H9 (cell line): ENCODE data around the gene CACNG8. TPM values are rescaled to one million over a fixed set of nuclear protein-coding genes. Genes with fewer than 3 reads are reported as not detected.

Source experiments
- DNase-seq: peaks from one replicate; pipeline ENCODE4 v3.0.0-alpha.2; 2017
- H2AFZ ChIP-seq: one replicate; pipeline ENCODE4 v1.6.1; 2013; ENCODE audit warnings: mild to moderate bottlenecking, low read length, control low read depth, moderate library complexity
- H2AK5ac ChIP-seq: 2 replicates; pipeline ENCODE4 v1.6.1; 2013; ENCODE audit warnings: low read length, control low read depth, mixed read lengths; ENCODE audit not compliant: insufficient read length
- H2BK120ac ChIP-seq: one replicate; pipeline ENCODE4 v1.6.1; 2013; ENCODE audit warnings: low read depth, mild to moderate bottlenecking, low read length, control low read depth, inconsistent platforms; ENCODE audit not compliant: poor library complexity, severe bottlenecking
- H2BK12ac ChIP-seq: 2 replicates; pipeline ENCODE4 v1.6.1; 2013; ENCODE audit warnings: low read length, control low read depth, mixed read lengths, low read depth; ENCODE audit not compliant: insufficient read length
- H2BK15ac ChIP-seq: 2 replicates; pipeline ENCODE4 v1.6.1; 2013; ENCODE audit warnings: low read depth, low read length, control low read depth
- H2BK20ac ChIP-seq: one replicate; pipeline ENCODE4 v1.6.1; 2013; ENCODE audit warnings: low read depth, mild to moderate bottlenecking, low read length, control low read depth, inconsistent platforms; ENCODE audit not compliant: poor library complexity, severe bottlenecking
- H2BK5ac ChIP-seq: 2 replicates; pipeline ENCODE4 v1.6.1; 2013; ENCODE audit warnings: low read length, control low read depth, mixed read lengths; ENCODE audit not compliant: insufficient read length
- H3K14ac ChIP-seq: 2 replicates; pipeline ENCODE4 v1.6.1; 2013; ENCODE audit warnings: low read length, control low read depth; ENCODE audit not compliant: insufficient read depth
- H3K18ac ChIP-seq: 2 replicates; pipeline ENCODE4 v1.6.1; 2013; ENCODE audit warnings: low read depth, mild to moderate bottlenecking, mixed read lengths, low read length, control low read depth; ENCODE audit not compliant: insufficient read length
- H3K23ac ChIP-seq: 2 replicates; pipeline ENCODE4 v1.6.1; 2013; ENCODE audit warnings: low read length, control low read depth, mixed read lengths, low read depth; ENCODE audit not compliant: insufficient read length
- H3K23me2 ChIP-seq: 2 replicates; pipeline ENCODE4 v1.6.1; 2013; ENCODE audit warnings: low read depth, mild to moderate bottlenecking, mixed read lengths, low read length, control low read depth; ENCODE audit not compliant: insufficient read length, poor library complexity, severe bottlenecking
- H3K27ac ChIP-seq: 2 replicates; pipeline ENCODE4 v1.5.1; 2013; ENCODE audit warnings: low read length, control low read depth, mixed read lengths, low read depth; ENCODE audit not compliant: insufficient read length
- H3K27me3 ChIP-seq: 2 replicates; pipeline ENCODE4 v1.6.1; 2013; ENCODE audit warnings: low read length, control low read depth, inconsistent platforms; ENCODE audit not compliant: insufficient read depth
- H3K4ac ChIP-seq: 2 replicates; pipeline ENCODE4 v1.6.1; 2013; ENCODE audit warnings: low read depth, mild to moderate bottlenecking, control low read depth, inconsistent platforms, low read length, moderate library complexity
- H3K4me1 ChIP-seq: 2 replicates; pipeline ENCODE4 v1.6.1; 2013; ENCODE audit warnings: low read length, control low read depth, inconsistent platforms; ENCODE audit not compliant: insufficient read depth
- H3K4me2 ChIP-seq: 2 replicates; pipeline ENCODE4 v1.6.1; 2013; ENCODE audit warnings: low read length, control low read depth, mixed read lengths; ENCODE audit not compliant: insufficient read length, insufficient read depth
- H3K56ac ChIP-seq: 2 replicates; pipeline ENCODE4 v1.6.1; 2013; ENCODE audit warnings: low read depth, mild to moderate bottlenecking, mixed read lengths, low read length, control low read depth; ENCODE audit not compliant: insufficient read length
- H3K79me1 ChIP-seq: 2 replicates; pipeline ENCODE4 v1.6.1; 2013; ENCODE audit warnings: low read depth, mild to moderate bottlenecking, moderate library complexity, low read length, control low read depth, inconsistent platforms; ENCODE audit not compliant: insufficient read depth, poor library complexity, severe bottlenecking
- H3K79me2 ChIP-seq: 2 replicates; pipeline ENCODE4 v1.6.1; 2013; ENCODE audit warnings: low read length, control low read depth, inconsistent platforms; ENCODE audit not compliant: insufficient read depth
- H3K9ac ChIP-seq: 2 replicates; pipeline ENCODE4 v1.6.1; 2013; ENCODE audit warnings: low read length, control low read depth, mixed read lengths; ENCODE audit not compliant: insufficient read length; ENCODE audit errors: extremely low read depth
- H3K9me3 ChIP-seq: one replicate; pipeline ENCODE4 v1.6.1; 2013; ENCODE audit warnings: low read depth, low read length, inconsistent platforms; ENCODE audit not compliant: control insufficient read depth
- H3T11ph ChIP-seq: one replicate; pipeline ENCODE4 v1.6.1; 2013; ENCODE audit warnings: mild to moderate bottlenecking, low read length, control low read depth, inconsistent platforms
- H4K20me1 ChIP-seq: one replicate; pipeline ENCODE4 v1.6.1; 2013; ENCODE audit not compliant: control insufficient read depth, insufficient read length, insufficient read depth
- H4K5ac ChIP-seq: 2 replicates; pipeline ENCODE4 v1.6.1; 2013; ENCODE audit warnings: low read depth, mild to moderate bottlenecking, mixed read lengths, low read length, control low read depth; ENCODE audit not compliant: insufficient read length
- H4K8ac ChIP-seq: replicated peaks from 2 replicates; pipeline ENCODE4 v1.6.1; 2013; ENCODE audit warnings: low read length, control low read depth, mixed read lengths, low read depth; ENCODE audit not compliant: insufficient read length
- H4K91ac ChIP-seq: 2 replicates; pipeline ENCODE4 v1.6.1; 2013; ENCODE audit warnings: low read depth, mild to moderate bottlenecking, moderate library complexity, mixed read lengths, low read length, control low read depth; ENCODE audit not compliant: insufficient read length
- H3K27ac Mint-ChIP-seq, 3 experiments: 2 replicates in 2 of 3; 3 replicates in 1 of 3; pipeline ENCODE4 v1.8.0; 2020 to 2021; ENCODE audit warnings: mixed read lengths in 3 of 3, mild to moderate bottlenecking in 1 of 3, moderate library complexity in 1 of 3
- H3K27me3 Mint-ChIP-seq: 2 replicates; pipeline ENCODE4 v1.8.0; 2021; ENCODE audit warnings: low read depth, mild to moderate bottlenecking, moderate library complexity, mixed read lengths
- H3K36me3 Mint-ChIP-seq, 3 experiments: 2 replicates in 2 of 3; 3 replicates in 1 of 3; pipeline ENCODE4 v1.8.0; 2020 to 2021; ENCODE audit warnings: low read depth in 3 of 3, mixed read lengths in 3 of 3; ENCODE audit not compliant: insufficient read depth in 1 of 3
- H3K4me1 Mint-ChIP-seq, 2 experiments: 2 replicates each; pipeline ENCODE4 v1.8.0; 2020; ENCODE audit warnings: mixed read lengths in 2 of 2
- H3K4me3 Mint-ChIP-seq, 2 experiments: 2 replicates in 1 of 2; 3 replicates in 1 of 2; pipeline ENCODE4 v1.8.0; 2020 to 2021; ENCODE audit warnings: mild to moderate bottlenecking in 2 of 2, mixed read lengths in 2 of 2, moderate library complexity in 1 of 2
- H3K9me3 Mint-ChIP-seq, 2 experiments: 2 replicates in 1 of 2; 3 replicates in 1 of 2; pipeline ENCODE4 v1.8.0; 2020; ENCODE audit warnings: mild to moderate bottlenecking in 2 of 2, mixed read lengths in 2 of 2, moderate library complexity in 1 of 2
- CTCF ChIP-seq: fragments of 200-600 bp; sonication (generic); conservative IDR thresholded peaks from 3 replicates; pipeline ENCODE4 v1.8.0; 2021; ENCODE audit warnings: antibody characterized with exemption, mild to moderate bottlenecking
- WGBS: extraction: QIAGEN DNeasy Blood & Tissue Kit; methylation state at CpG from one replicate; pipeline ENCODE4 v1.1.7; 2013; ENCODE audit warnings: missing lambda C conversion rate, low lambda C conversion rate, mixed read lengths; ENCODE audit not compliant: insufficient read length; ENCODE audit errors: extremely low coverage; 5-methylcytosine and 5-hydroxymethylcytosine counted together
- long read RNA-seq: library from polyadenylated mRNA; unstranded; transcript quantifications from one replicate; pipeline ENCODE4 v2.0.0, GENCODE V29; 2020
- total RNA-seq: library from RNA; stranded (reverse); gene quantifications from 2 replicates; pipeline ENCODE4 v1.2.1, GENCODE V29; 2021

CACNG8 gene
- 6.0 and 7.1 TPM in 2 replicates for total RNA-seq
- long read RNA-seq, partial matches to known transcripts, result 0 of 3 reads
- long read RNA-seq, other reads (novel, unspliced or antisense), result 3 of 3 reads

DNA sequence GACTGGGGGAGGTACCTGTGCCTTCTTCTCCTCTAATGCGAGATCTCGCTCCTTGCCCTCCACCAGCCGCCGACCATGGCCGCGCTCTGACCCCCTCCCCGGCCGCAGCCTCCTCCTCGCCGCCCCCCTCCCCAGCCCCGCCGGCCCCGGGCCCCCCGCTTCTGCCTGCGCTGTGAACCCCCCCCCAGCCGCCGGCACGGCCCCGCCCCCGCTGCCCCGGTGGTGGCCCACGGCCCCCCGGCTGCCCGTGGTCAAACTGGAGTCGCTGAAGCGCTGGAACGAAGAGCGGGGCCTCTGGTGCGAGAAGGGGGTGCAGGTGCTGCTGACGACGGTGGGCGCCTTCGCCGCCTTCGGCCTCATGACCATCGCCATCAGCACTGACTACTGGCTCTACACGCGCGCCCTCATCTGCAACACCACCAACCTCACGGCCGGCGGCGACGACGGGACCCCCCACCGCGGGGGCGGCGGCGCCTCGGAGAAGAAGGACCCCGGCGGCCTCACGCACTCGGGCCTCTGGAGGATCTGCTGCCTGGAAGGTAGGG, at the start of gene CACNG8:
CACNG8 (plus strand) TSS at position 51 of the 545 bp plus-strand sequence.
- H3K9ac ChIP-seq, result no peak within 1 kb of the TSS
- H3K27me3 Mint-ChIP-seq, result peaks cover 71% of the 10 kb centered on the region
- H2AFZ ChIP-seq, result no peak within 1 kb of the TSS

More for the DNA sequence above, at the start of gene CACNG8:
- Histone ChIP-seq H3K79me2 (no peaks in the 10 kb centered on the region), H4K91ac (no peak within 1 kb of the TSS), H3K4me1 (0 out of 2 replicates have a peak, but pooled peaks cover under 1% of the 10 kb centered on the region), H2AK5ac (no peak within 1 kb of the TSS), H3K79me1 (no peaks in the 10 kb centered on the region), H3K4ac (no peak within 1 kb of the TSS), H2BK12ac (no peak within 1 kb of the TSS), H2BK20ac (no peak within 1 kb of the TSS), H2BK5ac (no peak within 1 kb of the TSS), H2BK120ac (no peak within 1 kb of the TSS), H3K14ac (peak within 1 kb of the TSS; percentile 74; the same call in 1 of the 2 replicates), H3K23me2 (peaks cover 34% of the 10 kb centered on the region), H3K27ac (no peak within 1 kb of the TSS), H3K18ac (peak within 1 kb of the TSS; percentile 17), H3K9me3 (no peaks in the 10 kb centered on the region), H4K8ac (no peak within 1 kb of the TSS), H2BK15ac (no peak within 1 kb of the TSS), H4K20me1 (no peaks in the 10 kb centered on the region), H3K56ac (no peak within 1 kb of the TSS), H4K5ac (no peak within 1 kb of the TSS), H3K27me3 (no peaks in the 10 kb centered on the region; the same call in 1 of the 2 replicates), H3K4me2 (peak within 1 kb of the TSS; percentile 99), H3K23ac (no peak within 1 kb of the TSS), H3T11ph (no peak within 1 kb of the TSS)
- no peak for DNase-seq
- whole genome bisulfite sequencing, result no CpG with 5 or more reads among the region's 55 CpGs
- Mint-ChIP-seq H3K4me3 (peak within 1 kb of the TSS; percentile 66 to 94), H3K4me1 (peaks cover 40 to 49% of the 10 kb centered on the region in 2 experiments), H3K9me3 (no peaks in the 10 kb centered on the region), H3K36me3 (peaks cover 21 to 35% (median 24%) of the 10 kb centered on the region in 3 experiments), H3K27ac (no peak within 1 kb of the TSS)
- TF ChIP-seq CTCF, result no peak
